ENCODE results near the gene EIF2AK3. TPM values are rescaled to one million over a fixed set of nuclear protein-coding genes. Genes with fewer than 3 reads are reported as not detected.

EIF2AK3 gene
- polyA plus RNA-seq, 1 of the 3 experiments (the other 2 are of a cell fraction), result 2.2 TPM

- DNase-seq, result no peak
- no peaks in the 10 kb centered on the region for H3K9me3 ChIP-seq
- WGBS (ENCODE audit: low lambda C conversion rate), result 57% methylated on average over 4 of the region's 4 CpGs
- no peak overlapping the region for H3K4me2 ChIP-seq
- no peak for TF ChIP-seq NFIC (IDR thresholded peaks at IDR 0.05; ENCODE audit: borderline replicate concordance)
- no peak for TF ChIP-seq FOXM1 (IDR thresholded peaks at IDR 0.05; ENCODE audit: low read depth)
- TF ChIP-seq RCOR1 (IDR thresholded peaks at IDR 0.05; ENCODE audit: low read length), result no peak
- no peak for TF ChIP-seq POLR2AphosphoS5 (IDR thresholded peaks at IDR 0.05; ENCODE audit: low read depth, low read length)
- TF ChIP-seq MXI1 (IDR thresholded peaks at IDR 0.05; ENCODE audit: low read depth, low read length), result no peak
- TF ChIP-seq RAD21 (IDR thresholded peaks at IDR 0.05; ENCODE audit: low read length), result no peak
- TF ChIP-seq CHD2 (IDR thresholded peaks at IDR 0.05; ENCODE audit: low read length, partially characterized antibody), result no peak
- no peak for TF ChIP-seq YY1 (IDR thresholded peaks at IDR 0.05; ENCODE audit: low read depth)
- TF ChIP-seq, protein P1, sequence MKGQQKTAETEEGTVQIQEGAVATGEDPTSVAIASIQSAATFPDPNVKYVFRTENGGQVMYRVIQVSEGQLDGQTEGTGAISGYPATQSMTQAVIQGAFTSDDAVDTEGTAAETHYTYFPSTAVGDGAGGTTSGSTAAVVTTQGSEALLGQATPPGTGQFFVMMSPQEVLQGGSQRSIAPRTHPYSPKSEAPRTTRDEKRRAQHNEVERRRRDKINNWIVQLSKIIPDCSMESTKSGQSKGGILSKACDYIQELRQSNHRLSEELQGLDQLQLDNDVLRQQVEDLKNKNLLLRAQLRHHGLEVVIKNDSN (IDR thresholded peaks at IDR 0.05; ENCODE audit: borderline replicate concordance, low read depth), result no peak
- TF ChIP-seq, protein P2, sequence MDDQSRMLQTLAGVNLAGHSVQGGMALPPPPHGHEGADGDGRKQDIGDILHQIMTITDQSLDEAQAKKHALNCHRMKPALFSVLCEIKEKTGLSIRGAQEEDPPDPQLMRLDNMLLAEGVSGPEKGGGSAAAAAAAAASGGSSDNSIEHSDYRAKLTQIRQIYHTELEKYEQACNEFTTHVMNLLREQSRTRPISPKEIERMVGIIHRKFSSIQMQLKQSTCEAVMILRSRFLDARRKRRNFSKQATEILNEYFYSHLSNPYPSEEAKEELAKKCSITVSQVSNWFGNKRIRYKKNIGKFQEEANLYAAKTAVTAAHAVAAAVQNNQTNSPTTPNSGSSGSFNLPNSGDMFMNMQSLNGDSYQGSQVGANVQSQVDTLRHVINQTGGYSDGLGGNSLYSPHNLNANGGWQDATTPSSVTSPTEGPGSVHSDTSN (IDR thresholded peaks at IDR 0.05), result no peak
- TF ChIP-seq TAF1 (IDR thresholded peaks at IDR 0.05; ENCODE audit: borderline replicate concordance, low read depth, low read length), result no peak
- no peak for TF ChIP-seq MEF2A (IDR thresholded peaks at IDR 0.05; ENCODE audit: borderline replicate concordance, low read depth)
- no peak for TF ChIP-seq EZH2phosphoT487 (IDR thresholded peaks at IDR 0.05; ENCODE audit: borderline replicate concordance, low read depth)
- TF ChIP-seq, protein P3, sequence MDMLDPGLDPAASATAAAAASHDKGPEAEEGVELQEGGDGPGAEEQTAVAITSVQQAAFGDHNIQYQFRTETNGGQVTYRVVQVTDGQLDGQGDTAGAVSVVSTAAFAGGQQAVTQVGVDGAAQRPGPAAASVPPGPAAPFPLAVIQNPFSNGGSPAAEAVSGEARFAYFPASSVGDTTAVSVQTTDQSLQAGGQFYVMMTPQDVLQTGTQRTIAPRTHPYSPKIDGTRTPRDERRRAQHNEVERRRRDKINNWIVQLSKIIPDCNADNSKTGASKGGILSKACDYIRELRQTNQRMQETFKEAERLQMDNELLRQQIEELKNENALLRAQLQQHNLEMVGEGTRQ (IDR thresholded peaks at IDR 0.05; ENCODE audit: borderline replicate concordance, low read depth, low read length), result no peak
- no peak for TF ChIP-seq FOSL2 (IDR thresholded peaks at IDR 0.05; ENCODE audit: borderline replicate concordance, low read depth)
- TF ChIP-seq FOXJ3 (CRISPR knock-in tag; IDR thresholded peaks at IDR 0.05), result no peak
- TF ChIP-seq ELF1 (IDR thresholded peaks at IDR 0.05), result no peak
- TF ChIP-seq, protein P4, sequence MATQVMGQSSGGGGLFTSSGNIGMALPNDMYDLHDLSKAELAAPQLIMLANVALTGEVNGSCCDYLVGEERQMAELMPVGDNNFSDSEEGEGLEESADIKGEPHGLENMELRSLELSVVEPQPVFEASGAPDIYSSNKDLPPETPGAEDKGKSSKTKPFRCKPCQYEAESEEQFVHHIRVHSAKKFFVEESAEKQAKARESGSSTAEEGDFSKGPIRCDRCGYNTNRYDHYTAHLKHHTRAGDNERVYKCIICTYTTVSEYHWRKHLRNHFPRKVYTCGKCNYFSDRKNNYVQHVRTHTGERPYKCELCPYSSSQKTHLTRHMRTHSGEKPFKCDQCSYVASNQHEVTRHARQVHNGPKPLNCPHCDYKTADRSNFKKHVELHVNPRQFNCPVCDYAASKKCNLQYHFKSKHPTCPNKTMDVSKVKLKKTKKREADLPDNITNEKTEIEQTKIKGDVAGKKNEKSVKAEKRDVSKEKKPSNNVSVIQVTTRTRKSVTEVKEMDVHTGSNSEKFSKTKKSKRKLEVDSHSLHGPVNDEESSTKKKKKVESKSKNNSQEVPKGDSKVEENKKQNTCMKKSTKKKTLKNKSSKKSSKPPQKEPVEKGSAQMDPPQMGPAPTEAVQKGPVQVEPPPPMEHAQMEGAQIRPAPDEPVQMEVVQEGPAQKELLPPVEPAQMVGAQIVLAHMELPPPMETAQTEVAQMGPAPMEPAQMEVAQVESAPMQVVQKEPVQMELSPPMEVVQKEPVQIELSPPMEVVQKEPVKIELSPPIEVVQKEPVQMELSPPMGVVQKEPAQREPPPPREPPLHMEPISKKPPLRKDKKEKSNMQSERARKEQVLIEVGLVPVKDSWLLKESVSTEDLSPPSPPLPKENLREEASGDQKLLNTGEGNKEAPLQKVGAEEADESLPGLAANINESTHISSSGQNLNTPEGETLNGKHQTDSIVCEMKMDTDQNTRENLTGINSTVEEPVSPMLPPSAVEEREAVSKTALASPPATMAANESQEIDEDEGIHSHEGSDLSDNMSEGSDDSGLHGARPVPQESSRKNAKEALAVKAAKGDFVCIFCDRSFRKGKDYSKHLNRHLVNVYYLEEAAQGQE (IDR thresholded peaks at IDR 0.05; ENCODE audit: low read depth, low read length), result no peak
- TF ChIP-seq TEAD4 (IDR thresholded peaks at IDR 0.05; ENCODE audit: borderline replicate concordance, insufficient read depth), result no peak
- H3K4me3 ChIP-seq (ENCODE audit: low read depth in 2 of 2, low read length in 1 of 2), result no peak overlapping the region
- no peaks in the 10 kb centered on the region for H3K27me3 ChIP-seq (ENCODE audit: insufficient read depth)
- H3K4me1 ChIP-seq (ENCODE audit: control insufficient read depth in 1 of 2, insufficient read depth in 2 of 2, low read depth in 1 of 2, low read length in 1 of 2), result no peaks in the 10 kb centered on the region
- H3F3A ChIP-seq (replicated peaks; ENCODE audit: insufficient read depth), result no peaks in the 10 kb centered on the region
- ChIA-PET POLR2A (no interaction called here), CTCF (interaction anchor here (12.8 kb wide), 1 partner anchor 77 kb away, joined by 308 read pairs; no protein-coding TSS in a partner anchor)
- no peak overlapping the region for H3K9ac ChIP-seq
- H3K9me2 ChIP-seq, result no peaks in the 10 kb centered on the region
- H4K20me1 ChIP-seq (ENCODE audit: insufficient read depth), result no peaks in the 10 kb centered on the region
- no peaks in the 10 kb centered on the region for H3K79me2 ChIP-seq (ENCODE audit: insufficient read depth)
- no peak overlapping the region for H3K27ac ChIP-seq (ENCODE audit: low read depth in 2 of 2, low read length in 1 of 2)
- no peak overlapping the region for H2AFZ ChIP-seq (ENCODE audit: low read depth)
- no peaks in the 10 kb centered on the region for H3K36me3 ChIP-seq (replicated peaks in 1 of 2; ENCODE audit: control insufficient read depth in 1 of 2, insufficient read depth in 2 of 2, low read length in 1 of 2)
These were observed 39.3 kb upstream of the EIF2AK3 start for GRCh38 chr2:88666576-88666975.
